GM11168 (cell line): ENCODE data around the gene ZCCHC14.

Source experiments
- in situ Hi-C: fragments of 300-500 bp; cut with MboI; formaldehyde crosslinking; loops from one replicate; pipeline ENCODE4 v1.12.0; 2022; ENCODE audit warnings: low sequenced_read_pairs; ENCODE audit not compliant: unreplicated experiment

ZCCHC14 gene

GRCh38 chr16:87463722-87464690 lies 28.8 kb downstream of the ZCCHC14 start:
- in situ Hi-C loops: no loop called here

- in situ Hi-C loops: no loop called here
These were observed 31.3 kb downstream of the ZCCHC14 start for GRCh38 chr16:87461466-87461991.

GRCh38 chr16:87460936-87461335 lies 31.9 kb downstream of the ZCCHC14 start:
- in situ Hi-C loops: no loop called here

GRCh38 chr16:87459833-87460232 lies 33.0 kb downstream of the ZCCHC14 start:
- in situ Hi-C loops: no loop called here

- in situ Hi-C loops: no loop called here
These were observed 33.8 kb downstream of the ZCCHC14 start for GRCh38 chr16:87459027-87459426.

GRCh38 chr16:87458424-87458915 lies 34.4 kb downstream of the ZCCHC14 start:
- in situ Hi-C loops: no loop called here

- in situ Hi-C loops: no loop called here
These were observed 35.0 kb downstream of the ZCCHC14 start for GRCh38 chr16:87457709-87458423.

- in situ Hi-C loops: no loop called here
These were observed 35.7 kb downstream of the ZCCHC14 start for GRCh38 chr16:87457061-87457611.

GRCh38 chr16:87454391-87454790 lies 38.4 kb downstream of the ZCCHC14 start:
- in situ Hi-C loops: no loop called here

- in situ Hi-C loops: no loop called here
These were observed 39.5 kb downstream of the ZCCHC14 start for GRCh38 chr16:87453326-87453725.

- in situ Hi-C loops: no loop called here
These were observed 41.1 kb downstream of the ZCCHC14 start for GRCh38 chr16:87451563-87452210.

GRCh38 chr16:87448866-87449265 lies 44.0 kb downstream of the ZCCHC14 start:
- in situ Hi-C loops: no loop called here

GRCh38 chr16:87447323-87447722 lies 45.5 kb downstream of the ZCCHC14 start:
- in situ Hi-C loops: no loop called here

GRCh38 chr16:87446479-87446878 lies 46.3 kb downstream of the ZCCHC14 start:
- in situ Hi-C loops: no loop called here

- in situ Hi-C loops: no loop called here
These were observed 47.3 kb downstream of the ZCCHC14 start for GRCh38 chr16:87445486-87445885.

GRCh38 chr16:87443964-87444363 lies 48.9 kb downstream of the ZCCHC14 start:
- in situ Hi-C loops: no loop called here

- in situ Hi-C loops: no loop called here
These were observed 49.8 kb downstream of the ZCCHC14 start for GRCh38 chr16:87443016-87443415.

GRCh38 chr16:87442581-87442966 lies 50.2 kb downstream of the ZCCHC14 start:
- in situ Hi-C loops: no loop called here

- in situ Hi-C loops: no loop called here
These were observed 50.8 kb downstream of the ZCCHC14 start for GRCh38 chr16:87441886-87442580.

GRCh38 chr16:87439926-87440325 lies 52.9 kb downstream of the ZCCHC14 start:
- in situ Hi-C loops: no loop called here
